Kidney glomerular epithelial cell (primary cell): ENCODE results near the gene SAMD1.
"Not testable (repeated sequence)": the region's sequence is repeated elsewhere in the genome, so short reads cannot be mapped to it uniquely, and the experiment has no call there.

Experiments
- DNase-seq: peaks from one replicate; lab custom pipeline; 2025; lab: John Stamatoyannopoulos, UW

The SAMD1 gene

DNA sequence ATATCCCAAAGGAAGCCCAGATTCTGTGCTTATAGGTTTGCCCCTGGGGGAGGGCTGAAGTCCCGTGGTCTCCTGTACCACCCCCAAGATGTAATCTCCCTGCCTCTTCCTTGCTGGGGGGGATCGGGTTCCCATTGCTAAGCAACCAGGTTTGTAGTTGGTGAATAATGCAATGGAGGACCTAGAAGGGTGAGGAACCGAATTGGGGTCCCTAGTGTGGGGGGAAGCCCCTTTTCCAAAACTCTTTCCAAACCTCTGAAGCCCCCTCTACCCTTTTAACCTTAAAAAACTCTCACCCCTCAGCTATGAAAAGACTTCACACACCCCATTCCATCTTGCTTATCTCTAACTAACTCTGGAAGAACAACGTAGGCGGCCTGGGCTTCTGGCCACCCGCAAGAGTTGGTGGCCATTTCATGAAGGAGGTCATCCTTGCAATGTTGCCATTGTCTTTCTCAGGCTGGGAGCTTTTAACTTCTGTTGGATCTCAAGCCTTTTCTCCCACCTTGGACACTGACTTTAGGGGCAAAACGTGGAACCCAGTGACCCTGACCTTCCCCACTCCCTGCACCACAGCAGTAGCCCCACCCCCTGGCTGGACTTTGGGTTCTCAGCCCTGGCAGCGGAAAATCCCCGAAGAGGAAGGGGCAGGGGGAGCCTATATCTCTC is 29.3 kb downstream of the SAMD1 start:
- DNase-seq = no peak

DNA sequence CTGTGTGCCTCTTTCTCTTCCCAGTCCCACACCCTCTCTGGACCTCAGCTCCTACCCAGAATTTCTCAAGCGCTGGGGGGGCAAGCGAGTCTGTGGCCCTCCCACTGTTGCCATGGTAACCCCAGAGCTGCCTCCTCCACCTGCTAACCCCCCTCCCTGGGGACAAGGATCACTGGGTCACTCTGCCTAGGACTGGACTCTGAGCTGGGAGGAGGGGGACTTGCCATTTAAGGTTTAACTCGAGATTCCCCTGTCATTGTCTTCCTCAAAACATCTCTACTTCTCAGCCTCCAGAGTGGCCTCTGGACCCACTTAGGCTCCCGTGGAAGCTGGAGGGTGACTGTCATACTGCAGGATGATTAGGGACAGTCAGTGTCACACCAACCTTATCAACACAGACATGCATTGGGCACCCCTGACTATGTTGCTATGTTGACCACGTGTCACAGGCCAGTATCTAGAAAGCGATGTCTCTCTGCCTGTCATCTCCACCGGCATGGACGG is 30.8 kb downstream of the SAMD1 start:
- no peak for DNase-seq

DNA sequence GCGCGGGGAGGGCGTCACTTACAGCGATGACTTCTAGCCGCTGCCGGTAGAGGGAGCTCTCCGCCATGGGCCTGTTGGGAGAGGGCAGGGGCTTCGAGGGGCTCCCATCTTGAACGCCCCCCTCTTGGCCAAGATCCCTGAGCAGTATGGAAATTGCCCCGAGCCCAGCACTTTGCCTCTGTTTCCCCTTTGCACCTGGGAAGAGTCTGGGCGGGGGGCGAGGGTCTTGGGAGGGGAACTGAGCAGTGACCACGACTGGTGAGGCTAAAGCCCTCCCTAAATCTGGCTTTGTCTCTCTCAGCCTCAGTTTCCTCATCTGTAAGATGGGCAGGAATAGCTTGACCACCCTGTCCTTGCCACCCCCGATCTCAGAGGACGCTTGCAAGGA is 31.5 kb downstream of the SAMD1 start:
- no peak for DNase-seq

DNA sequence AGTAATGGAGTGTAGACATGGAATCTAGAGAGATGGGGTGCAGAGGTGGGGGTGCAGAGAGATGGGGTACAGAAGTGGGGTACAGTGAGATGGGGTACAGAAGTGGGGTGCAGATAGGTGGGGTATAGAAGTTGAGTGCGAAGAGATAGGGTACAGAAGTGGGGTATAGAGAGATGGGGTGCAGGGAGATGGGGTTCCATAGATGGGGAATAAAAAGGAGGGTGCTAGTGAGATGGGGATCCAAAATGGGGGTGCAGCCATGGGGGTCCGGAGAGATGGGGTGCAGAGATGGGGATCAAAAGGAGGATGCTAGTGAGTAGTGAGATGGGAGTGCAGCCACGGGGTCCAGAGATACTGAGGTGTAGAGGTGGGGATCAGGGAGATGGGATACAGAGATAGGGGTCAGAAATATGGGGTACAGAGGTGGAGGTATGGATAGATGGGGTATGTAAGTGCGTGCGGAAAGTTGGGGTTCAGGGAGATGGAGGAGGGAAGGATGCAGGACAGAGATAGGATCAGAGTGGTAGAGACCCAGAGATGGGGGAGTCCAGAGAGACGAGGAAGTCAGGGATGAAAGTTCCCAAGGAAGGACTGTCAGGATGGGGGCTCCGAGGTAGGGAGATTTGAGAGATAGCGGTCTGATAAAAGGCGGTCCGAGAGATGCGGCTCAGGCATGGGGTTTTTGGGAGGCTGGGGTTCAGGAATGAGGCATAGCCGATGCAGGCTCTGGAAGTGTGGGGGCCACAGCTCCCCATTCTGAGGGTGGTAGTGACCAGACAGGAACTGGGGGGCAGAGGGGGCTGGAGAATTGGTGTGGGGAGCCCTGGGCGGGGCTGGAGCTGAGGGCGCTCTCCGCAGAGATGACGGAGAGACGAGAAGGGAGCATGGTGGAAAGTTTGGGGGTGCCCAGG is 32.1 kb downstream of the SAMD1 start:
- DNase-seq = no peak

DNA sequence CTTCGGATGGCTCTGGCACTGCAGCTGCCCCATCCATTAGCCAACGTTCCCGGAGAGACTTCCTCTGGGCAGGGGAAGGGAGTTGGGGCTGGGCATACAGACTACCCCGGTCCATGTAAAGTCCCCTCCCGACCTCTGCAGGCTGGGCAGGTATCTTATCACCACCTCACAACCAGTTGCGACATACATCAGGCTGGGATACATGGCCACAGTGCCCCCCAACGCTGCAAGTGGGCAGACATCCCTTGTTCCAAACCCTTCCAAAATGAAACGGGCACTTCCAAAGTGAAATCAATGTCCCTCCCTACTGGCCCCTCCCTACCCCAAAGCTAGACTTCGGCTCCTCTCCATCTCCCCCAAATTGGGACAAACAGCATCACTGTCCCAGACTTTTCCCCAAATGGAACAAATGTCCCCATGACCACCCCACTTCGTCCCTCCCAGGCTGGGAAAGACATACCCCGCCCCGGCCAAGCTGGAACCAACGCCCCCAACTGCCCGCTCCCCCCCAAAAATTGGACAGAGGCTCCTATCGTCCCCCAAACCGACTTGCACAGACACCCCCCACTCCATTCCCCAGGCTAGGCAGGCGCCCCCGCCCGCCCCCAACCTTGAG is 33.7 kb downstream of the SAMD1 start:
- no peak for DNase-seq

DNA sequence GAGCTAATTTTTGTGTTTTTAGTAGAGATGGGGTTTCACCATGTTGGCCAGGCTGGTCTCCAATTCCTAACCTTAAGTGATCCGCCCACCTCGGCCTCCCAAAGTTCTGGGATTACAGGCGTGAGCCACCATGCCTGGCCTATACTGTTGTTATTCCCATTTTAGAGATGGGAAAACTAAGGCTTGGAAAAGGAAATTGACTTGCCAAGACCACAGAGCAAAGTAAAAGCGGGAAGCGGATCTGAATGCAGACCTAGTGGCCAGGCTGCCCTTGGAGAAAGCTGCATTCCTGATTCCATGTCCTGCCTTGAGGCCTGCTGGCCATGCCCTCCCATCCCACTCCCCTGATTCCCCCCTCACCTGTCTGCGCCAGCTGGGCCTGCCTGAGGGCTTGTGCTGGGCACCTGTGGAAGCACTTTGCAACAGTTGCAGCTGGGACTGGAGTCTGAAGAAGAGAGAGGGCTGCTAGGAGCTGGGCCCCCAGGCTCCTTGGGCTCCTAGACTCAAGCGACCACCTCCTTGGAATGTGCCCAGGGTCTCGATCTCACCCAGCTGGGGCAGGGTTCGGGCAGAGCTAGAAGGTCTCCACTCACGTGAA is 34.4 kb downstream of the SAMD1 start:
- no peak for DNase-seq

DNA sequence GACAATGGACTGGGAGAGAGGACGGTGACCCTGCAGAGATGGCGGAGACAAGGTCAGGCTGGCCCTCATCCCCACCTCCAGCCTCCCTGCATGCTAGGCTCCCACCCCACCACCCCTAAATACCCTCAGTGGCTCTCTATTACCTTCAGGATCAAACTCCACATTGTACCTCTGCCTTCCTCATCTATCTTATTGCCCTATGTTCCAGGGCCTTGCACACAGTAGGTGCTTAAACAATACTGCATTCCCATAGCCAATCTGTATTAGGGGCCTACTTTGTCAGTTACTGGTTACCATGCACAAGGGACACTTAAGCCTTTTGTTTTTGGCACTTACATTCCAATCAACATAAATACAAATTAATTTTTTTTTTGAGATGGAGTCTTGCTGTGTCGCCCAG is 35.2 kb downstream of the SAMD1 start:
- no peak for DNase-seq

DNA sequence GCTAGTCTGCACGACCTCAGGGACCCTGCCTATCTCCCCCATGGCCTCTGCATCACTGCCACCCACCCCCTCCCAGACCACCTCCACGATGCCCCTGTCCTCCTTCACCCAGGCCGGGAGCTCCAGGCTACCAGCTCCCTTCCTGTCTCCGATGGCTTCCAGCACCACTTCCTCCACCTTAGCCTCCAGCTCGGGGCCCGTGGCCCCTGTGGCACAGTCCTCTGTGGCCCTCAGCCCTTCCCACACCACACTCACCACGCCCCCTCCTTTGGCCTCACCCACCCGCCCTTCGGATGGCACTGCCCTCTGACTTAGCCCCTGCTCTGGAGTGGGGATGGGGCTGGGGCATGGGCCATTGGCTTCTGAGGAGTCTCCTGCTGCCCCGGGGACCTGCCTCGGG is 35.8 kb downstream of the SAMD1 start:
- no peak for DNase-seq

DNA sequence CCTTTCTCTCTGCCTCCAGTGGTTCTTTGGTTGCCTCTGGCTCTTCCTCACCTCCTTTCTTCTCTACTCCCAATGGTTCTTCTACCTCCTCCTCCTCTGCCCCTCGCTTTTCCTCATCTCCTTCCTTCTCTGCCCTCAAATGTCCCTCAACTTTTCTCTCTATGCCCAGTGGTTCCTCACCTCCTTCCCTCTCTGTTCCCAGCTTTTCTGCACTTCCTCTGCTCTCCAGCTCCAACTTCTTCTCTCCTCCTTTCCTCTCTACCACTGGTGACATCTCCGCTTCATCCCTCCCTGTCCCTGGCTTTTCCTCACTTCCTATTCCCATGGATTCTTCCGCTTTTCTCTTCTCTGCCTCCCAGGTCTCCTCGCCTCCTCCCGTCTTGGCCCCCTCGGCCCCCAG is 36.5 kb downstream of the SAMD1 start:
- DNase-seq = no peak

DNA sequence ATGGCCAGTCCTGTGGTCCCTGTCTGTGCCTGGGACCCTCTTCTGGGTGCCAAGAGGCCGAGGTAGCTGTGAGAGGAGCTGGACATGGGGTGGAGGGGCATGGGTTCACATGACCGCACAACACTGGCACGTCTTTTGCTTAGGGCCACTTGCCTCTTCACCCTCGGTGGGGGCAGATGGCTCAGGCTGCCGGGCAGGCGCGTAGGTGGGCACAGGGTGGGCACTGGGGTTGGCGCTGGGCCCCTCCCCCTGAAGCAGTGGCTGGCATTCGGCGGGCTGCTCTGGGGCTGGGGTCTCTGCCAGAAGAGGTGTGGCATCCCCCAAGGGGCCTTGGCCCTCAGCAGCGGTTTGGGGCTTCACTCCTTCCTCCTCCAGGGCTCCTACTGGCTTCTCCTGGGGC is 37.1 kb downstream of the SAMD1 start:
- DNase-seq = no peak

DNA sequence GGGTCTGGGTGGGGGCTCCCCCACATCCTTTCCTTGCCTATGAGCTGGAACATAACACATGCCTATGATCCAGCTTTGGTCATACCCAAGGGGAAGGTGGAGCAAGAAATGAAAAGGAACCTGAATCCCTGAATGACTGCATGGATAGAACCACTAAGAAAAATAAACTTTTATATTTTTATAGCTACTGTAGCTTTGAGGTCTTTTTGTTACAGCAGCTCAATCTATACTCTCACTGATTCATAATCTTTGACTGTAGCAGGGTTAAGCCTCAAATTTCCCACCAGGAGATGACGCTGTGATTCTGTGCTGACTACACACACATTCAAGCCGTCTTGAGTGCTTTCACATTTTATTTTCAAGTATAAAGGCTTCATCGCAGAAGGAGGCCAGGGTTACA is 37.5 kb downstream of the SAMD1 start:
- no peak for DNase-seq

DNA sequence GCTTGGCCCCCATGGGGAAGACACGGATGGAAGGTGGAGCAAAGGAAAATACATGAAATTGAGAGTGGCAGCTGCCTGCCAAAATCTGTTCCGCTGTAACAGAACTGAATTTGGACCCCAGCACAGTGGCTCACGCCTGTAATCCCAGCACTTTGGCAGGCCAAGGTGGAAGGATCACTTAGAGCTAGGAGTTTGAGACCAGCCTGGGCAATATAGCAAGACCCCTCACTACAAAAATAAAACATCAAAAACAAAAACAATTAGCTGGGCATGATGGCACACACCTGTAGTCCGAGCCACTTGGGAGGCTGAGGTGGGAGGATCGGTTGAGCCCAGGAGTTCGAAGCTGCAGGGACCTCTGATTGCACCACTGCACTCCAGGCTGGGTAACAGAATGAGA is 38.1 kb downstream of the SAMD1 start:
- no peak for DNase-seq

DNA sequence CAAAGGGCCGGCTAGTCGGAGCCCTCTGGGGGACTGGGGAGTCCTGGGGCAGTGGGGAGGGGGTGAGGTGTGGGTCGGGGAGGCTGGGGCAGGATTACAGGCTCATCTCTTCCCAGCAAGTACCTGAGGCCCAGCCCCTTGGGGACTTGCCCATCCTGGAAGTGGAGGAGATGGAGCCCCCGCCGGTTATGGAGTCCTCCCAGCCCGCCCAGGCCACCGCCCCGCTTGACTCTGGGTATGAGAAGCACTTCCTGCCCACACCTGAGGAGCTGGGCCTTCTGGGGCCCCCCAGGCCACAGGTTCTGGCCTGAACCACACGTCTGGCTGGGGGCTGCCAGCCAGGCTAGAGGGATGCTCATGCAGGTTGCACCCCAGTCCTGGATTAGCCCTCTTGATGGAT is 38.6 kb downstream of the SAMD1 start:
- no peak for DNase-seq

DNA sequence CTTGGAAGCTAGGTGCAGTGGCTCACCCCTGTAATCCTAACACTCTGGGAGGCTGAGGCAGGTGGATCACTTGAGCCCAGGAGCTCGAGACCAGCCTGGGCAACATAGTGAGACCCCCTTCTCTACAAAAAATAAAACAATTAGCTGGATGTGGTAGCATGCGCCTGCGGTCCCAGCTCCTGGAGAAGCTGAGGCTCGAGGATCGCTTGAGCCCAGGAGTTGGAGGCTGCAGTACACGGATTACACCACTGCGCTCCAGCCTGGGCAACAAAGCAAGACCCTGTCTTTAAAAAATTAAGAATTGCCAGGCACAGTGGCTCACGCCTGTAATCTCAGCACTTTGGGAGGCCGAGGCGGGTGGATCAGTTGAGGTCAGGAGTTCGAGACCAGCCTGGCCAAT is 39.6 kb downstream of the SAMD1 start:
- not testable (repeated sequence) for DNase-seq

DNA sequence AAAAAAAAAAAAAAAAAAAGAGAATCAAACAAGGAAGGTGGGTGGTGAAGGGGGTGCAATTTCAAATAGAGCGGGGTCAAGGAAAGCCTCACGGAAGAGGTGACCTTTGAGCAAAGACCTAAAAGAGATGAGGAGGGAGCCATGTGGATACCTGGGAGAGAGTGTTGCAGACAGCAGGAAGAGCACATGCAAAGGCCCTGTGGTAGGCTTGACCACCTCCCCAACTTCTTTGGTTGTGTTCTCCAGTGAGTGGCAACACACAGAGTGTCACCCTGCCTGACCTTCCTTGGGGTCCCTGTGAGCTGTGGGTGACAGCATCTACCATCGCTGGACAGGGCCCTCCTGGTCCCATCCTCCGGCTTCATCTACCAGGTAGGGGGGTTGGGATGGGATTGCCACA is 40.0 kb downstream of the SAMD1 start:
- no peak for DNase-seq

DNA sequence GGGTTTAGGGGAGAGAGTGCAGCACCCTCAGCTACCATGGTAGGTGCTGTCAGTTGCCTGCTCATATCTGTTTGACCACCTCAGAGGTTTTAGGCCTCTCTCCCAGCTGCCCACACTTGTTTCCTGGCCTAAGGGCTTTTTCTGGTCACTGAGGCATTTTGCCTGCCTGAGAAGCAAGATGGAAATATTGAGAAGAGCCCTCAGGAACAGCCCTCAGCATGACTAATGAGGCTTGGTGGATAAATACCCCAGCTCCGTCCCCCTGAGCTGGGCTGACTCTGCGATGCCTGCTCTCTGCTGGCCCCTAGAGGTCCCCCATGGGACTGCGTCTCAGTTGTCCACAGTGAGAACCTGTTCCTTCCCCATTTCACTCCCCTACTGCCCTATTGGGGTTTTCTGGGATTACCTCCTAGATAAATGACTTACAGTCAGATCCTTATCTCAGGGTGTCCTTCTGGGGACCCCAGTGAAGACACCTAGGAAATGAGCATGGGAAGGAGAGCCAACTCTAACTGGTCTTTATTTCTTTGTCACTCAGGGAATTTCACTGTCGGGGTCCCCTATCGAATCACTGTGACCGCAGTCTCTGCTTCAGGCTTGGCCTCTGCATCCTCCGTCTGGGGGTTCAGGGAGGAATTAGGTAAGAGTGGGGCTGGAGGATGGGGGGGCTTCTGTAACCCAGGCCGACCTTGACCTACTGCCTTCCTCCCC is 42.0 kb downstream of the SAMD1 start:
- DNase-seq = no peak

DNA sequence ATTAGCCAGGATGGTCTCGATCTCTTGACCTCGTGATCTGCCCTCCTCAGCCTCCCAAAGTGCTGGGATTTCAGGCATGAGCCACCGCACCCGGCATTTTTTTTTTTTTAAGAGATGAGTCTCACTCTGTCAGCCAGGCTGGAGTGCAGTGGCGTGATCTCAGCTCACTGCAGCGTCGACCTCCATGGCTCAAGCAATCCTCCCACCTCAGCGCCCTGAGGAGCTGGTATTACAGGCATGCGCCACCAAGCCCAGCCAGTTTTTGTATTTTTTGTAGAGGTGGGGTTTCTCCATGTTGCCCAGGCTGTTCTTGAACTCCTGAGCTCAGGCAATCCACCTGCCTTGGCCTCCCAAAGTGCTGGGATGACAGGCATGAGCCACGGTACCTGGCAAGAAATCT is 42.7 kb downstream of the SAMD1 start:
- not testable (repeated sequence) for DNase-seq

DNA sequence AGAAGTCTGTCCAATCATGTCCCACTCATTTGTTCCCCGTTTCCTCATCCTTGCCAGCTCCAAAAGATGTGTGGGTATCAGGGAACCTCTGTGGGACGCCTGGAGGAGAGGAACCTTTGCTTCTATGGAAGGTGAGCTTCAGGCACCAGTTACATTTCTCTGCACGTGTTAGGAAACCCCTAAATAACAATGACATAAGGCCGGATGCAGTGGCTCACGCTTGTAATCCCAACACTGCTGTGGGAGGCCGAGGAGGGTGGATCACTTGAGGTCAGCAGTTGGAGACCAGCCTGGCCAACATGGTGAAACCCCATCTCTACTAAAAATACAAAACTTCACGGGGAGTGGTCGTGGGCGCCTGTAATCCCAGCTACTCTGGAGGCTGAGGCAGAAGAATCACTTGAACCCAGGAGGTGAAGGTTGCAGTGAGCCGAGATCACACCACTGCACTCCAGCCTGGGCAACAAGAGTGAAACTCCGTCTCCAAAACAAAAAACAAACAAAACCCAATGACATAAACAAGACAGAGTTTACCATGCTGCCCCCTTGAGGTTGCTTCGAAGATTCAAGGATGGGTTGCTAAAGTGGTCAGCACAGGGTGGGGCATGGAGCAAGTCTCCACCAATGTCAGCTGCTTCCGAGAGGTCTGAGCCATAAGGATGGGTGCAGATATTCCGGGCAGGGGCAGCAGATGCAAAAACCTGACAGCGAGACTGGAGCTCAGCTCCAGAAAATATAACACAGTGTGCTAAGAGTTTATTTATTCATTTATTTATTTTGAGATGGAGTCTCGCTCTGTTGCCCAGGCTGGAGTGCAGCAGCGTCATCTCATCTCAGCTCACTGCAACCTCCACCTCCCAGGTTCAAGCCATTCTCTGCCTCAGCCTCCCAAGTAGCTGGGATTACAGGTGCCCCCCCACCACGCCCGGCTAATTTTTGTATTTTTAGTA is 47.6 kb downstream of the SAMD1 start:
- peak; percentile 25 for DNase-seq

DNA sequence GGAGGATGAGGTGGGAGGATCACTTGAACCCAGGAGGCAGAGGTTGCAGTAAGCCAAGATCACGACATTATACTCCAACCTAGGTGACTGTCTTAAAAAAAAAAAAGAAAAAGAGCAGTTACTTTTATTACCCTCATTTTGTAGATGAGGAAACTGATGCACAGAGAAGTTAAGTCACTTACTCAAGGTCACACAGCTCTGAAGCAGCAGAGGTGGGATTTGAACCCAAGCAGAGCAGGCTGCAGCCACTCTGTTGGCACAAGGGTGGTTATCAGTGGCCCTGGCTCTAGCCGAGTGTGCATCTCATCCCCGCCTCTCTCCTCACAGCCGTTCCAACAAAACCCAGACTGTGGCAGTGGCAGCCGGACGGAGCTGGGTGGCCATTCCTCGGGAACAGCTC is 51.4 kb downstream of the SAMD1 start:
- no peak for DNase-seq
